BE2C (cell line): Measurements from ENCODE around the gene MTR.
"Not testable (repeated sequence)": the region's sequence is repeated elsewhere in the genome, so short reads cannot be mapped to it uniquely, and the experiment has no call there.

Experiments
- DNase-seq: peaks from one replicate; pipeline ENCODE4 v3.0.0-alpha.2; 2020
- H3K27me3 ChIP-seq: fragments of 250-450 bp; sonication (Bioruptor Pico); 2 replicates; pipeline ENCODE4 v1.5.1; 2020; ENCODE audit warnings: mild to moderate bottlenecking
- H3K36me3 ChIP-seq: fragments of 250-450 bp; sonication (Bioruptor Pico); 2 replicates; pipeline ENCODE4 v1.5.1; 2020; ENCODE audit warnings: mild to moderate bottlenecking
- H3K4me1 ChIP-seq: fragments of 250-450 bp; sonication (Bioruptor Pico); 2 replicates; pipeline ENCODE4 v1.5.1; 2020
- H3K4me3 ChIP-seq: 2 replicates; pipeline ENCODE4 v1.5.1; 2011; ENCODE audit warnings: low read depth, low read length
- H3K9me3 ChIP-seq: fragments of 250-450 bp; sonication (Bioruptor Pico); 2 replicates; pipeline ENCODE4 v1.5.1; 2020
- CTCF ChIP-seq: IDR thresholded peaks from 2 replicates; pipeline ENCODE4 v1.5.1; 2012; ENCODE audit warnings: mild to moderate bottlenecking, low read depth, low read length

Gene MTR

GRCh38 chr1:236895665-236896387 lies 100.7 kb downstream of the MTR start:
- peaks cover 57% of the 10 kb centered on the region for H3K36me3 ChIP-seq
- H3K27me3 ChIP-seq = no peaks in the 10 kb centered on the region
- no peaks in the 10 kb centered on the region for H3K9me3 ChIP-seq
- H3K4me1 ChIP-seq = no peaks in the 10 kb centered on the region
- no peak for TF ChIP-seq CTCF
- no peak for DNase-seq
- no peak overlapping the region for H3K4me3 ChIP-seq

- Histone ChIP-seq H3K4me3 (no peak overlapping the region), H3K9me3 (no peaks in the 10 kb centered on the region), H3K36me3 (peaks cover 50% of the 10 kb centered on the region), H3K4me1 (no peaks in the 10 kb centered on the region), H3K27me3 (no peaks in the 10 kb centered on the region)
- no peak for DNase-seq
- TF ChIP-seq CTCF = no peak
These were observed 101.6 kb downstream of the MTR start for GRCh38 chr1:236896716-236897115.

- H3K36me3 ChIP-seq = peaks cover 2% of the 10 kb centered on the region
- H3K9me3 ChIP-seq = no peaks in the 10 kb centered on the region; the same call in 1 of the 2 replicates
- peaks cover 14% of the 10 kb centered on the region for H3K4me1 ChIP-seq
- DNase-seq = no peak
- no peaks in the 10 kb centered on the region for H3K27me3 ChIP-seq
- TF ChIP-seq CTCF = no peak
- no peak overlapping the region for H3K4me3 ChIP-seq
These were observed 110.0 kb downstream of the MTR start for GRCh38 chr1:236904892-236905741.

- no peak for TF ChIP-seq CTCF
- peak; percentile 31 for DNase-seq
- Histone ChIP-seq H3K4me1 (peaks cover 14% of the 10 kb centered on the region), H3K4me3 (0 out of 2 replicates have a peak overlapping the region, but pooled peaks have one; percentile 0), H3K9me3 (no peaks in the 10 kb centered on the region; the same call in 1 of the 2 replicates), H3K36me3 (no peaks in the 10 kb centered on the region), H3K27me3 (no peaks in the 10 kb centered on the region)
These were observed 112.1 kb downstream of the MTR start for GRCh38 chr1:236907205-236907604.

- TF ChIP-seq CTCF = no peak
- H3K4me1 ChIP-seq = peaks cover 14% of the 10 kb centered on the region
- no peak for DNase-seq
- H3K4me3 ChIP-seq = no peak overlapping the region
- H3K36me3 ChIP-seq = no peaks in the 10 kb centered on the region
- no peaks in the 10 kb centered on the region; the same call in 1 of the 2 replicates for H3K9me3 ChIP-seq
- no peaks in the 10 kb centered on the region for H3K27me3 ChIP-seq
These were observed 113.6 kb downstream of the MTR start for GRCh38 chr1:236908669-236909068.

GRCh38 chr1:236911047-236911446 lies 116.0 kb downstream of the MTR start:
- not testable (repeated sequence) for H3K9me3 ChIP-seq, H3K4me3 ChIP-seq, H3K27me3 ChIP-seq, DNase-seq, H3K36me3 ChIP-seq
- H3K4me1 ChIP-seq = peaks cover 14% of the 10 kb centered on the region
